IPS-18a (cell line): ENCODE data around the gene KIF5B.
"Not testable (repeated sequence)": the region's sequence is repeated elsewhere in the genome, so short reads cannot be mapped to it uniquely, and the experiment has no call there.

Experiments
- H3K27ac ChIP-seq: one replicate; pipeline ENCODE4 v1.5.1; 2013; ENCODE audit warnings: low read length
- H3K27me3 ChIP-seq: one replicate; pipeline ENCODE4 v1.6.1; 2013; ENCODE audit warnings: mild to moderate bottlenecking, low read length; ENCODE audit not compliant: control insufficient read depth, insufficient read depth
- H3K36me3 ChIP-seq: one replicate; pipeline ENCODE4 v1.6.1; 2013; ENCODE audit warnings: low read depth, low read length; ENCODE audit not compliant: control insufficient read depth
- H3K4me1 ChIP-seq: one replicate; pipeline ENCODE4 v1.6.1; 2013; ENCODE audit warnings: low read depth, low read length; ENCODE audit not compliant: control insufficient read depth
- H3K4me3 ChIP-seq: one replicate; pipeline ENCODE4 v1.5.1; 2013; ENCODE audit warnings: low read length
- H3K9ac ChIP-seq: one replicate; pipeline ENCODE4 v1.6.1; 2013; ENCODE audit warnings: mild to moderate bottlenecking, low read length, moderate library complexity
- H3K9me3 ChIP-seq: one replicate; pipeline ENCODE4 v1.6.1; 2013; ENCODE audit warnings: low read depth, low read length; ENCODE audit not compliant: control insufficient read depth

KIF5B gene

GRCh38 chr10:32055478-32056135 is 618 bp downstream of the KIF5B start:
- H3K9me3 ChIP-seq = no peaks in the 10 kb centered on the region
- H3K9ac ChIP-seq = peak overlapping the region; percentile 85
- H3K27ac ChIP-seq = peak overlapping the region; percentile 77
- H3K4me1 ChIP-seq = peaks cover 30% of the 10 kb centered on the region
- H3K4me3 ChIP-seq = peak overlapping the region; percentile 91
- H3K27me3 ChIP-seq = no peaks in the 10 kb centered on the region
- H3K36me3 ChIP-seq = no peaks in the 10 kb centered on the region

GRCh38 chr10:32054094-32054493 is 2.1 kb downstream of the KIF5B start:
- peak overlapping the region; percentile 85 for H3K9ac ChIP-seq
- H3K27ac ChIP-seq = no peak overlapping the region
- H3K4me1 ChIP-seq = peaks cover 44% of the 10 kb centered on the region
- no peaks in the 10 kb centered on the region for H3K9me3 ChIP-seq
- H3K4me3 ChIP-seq = peak overlapping the region; percentile 91
- H3K27me3 ChIP-seq = no peaks in the 10 kb centered on the region
- H3K36me3 ChIP-seq = no peaks in the 10 kb centered on the region

GRCh38 chr10:32053392-32053791 is 2.8 kb downstream of the KIF5B start:
- not testable (repeated sequence) for H3K27ac ChIP-seq, H3K36me3 ChIP-seq, H3K9me3 ChIP-seq, H3K27me3 ChIP-seq
- peaks cover 44% of the 10 kb centered on the region for H3K4me1 ChIP-seq
- peak overlapping the region; percentile 13 for H3K9ac ChIP-seq
- H3K4me3 ChIP-seq = peak overlapping the region; percentile 91

GRCh38 chr10:32051926-32052325 is 4.3 kb downstream of the KIF5B start:
- Histone ChIP-seq H3K4me1 (peaks cover 44% of the 10 kb centered on the region), H3K27ac (peak overlapping the region; percentile 51), H3K9ac (peak overlapping the region; percentile 3), H3K36me3 (peaks cover 15% of the 10 kb centered on the region), H3K9me3 (no peaks in the 10 kb centered on the region), H3K27me3 (no peaks in the 10 kb centered on the region), H3K4me3 (peak overlapping the region; percentile 91)

- Histone ChIP-seq H3K27me3 (no peaks in the 10 kb centered on the region), H3K36me3 (peaks cover 32% of the 10 kb centered on the region), H3K9ac (peak overlapping the region; percentile 6), H3K4me3 (no peak overlapping the region), H3K27ac (no peak overlapping the region), H3K9me3 (no peaks in the 10 kb centered on the region), H3K4me1 (peaks cover 44% of the 10 kb centered on the region)
Measured at GRCh38 chr10:32050177-32050576, 6.0 kb downstream of the KIF5B start.

- peaks cover 43% of the 10 kb centered on the region for H3K36me3 ChIP-seq
- no peaks in the 10 kb centered on the region for H3K9me3 ChIP-seq
- no peaks in the 10 kb centered on the region for H3K27me3 ChIP-seq
- no peak overlapping the region for H3K27ac ChIP-seq
- peaks cover 41% of the 10 kb centered on the region for H3K4me1 ChIP-seq
- H3K9ac ChIP-seq = no peak overlapping the region
- no peak overlapping the region for H3K4me3 ChIP-seq
Measured at GRCh38 chr10:32049113-32049512, 7.1 kb downstream of the KIF5B start.

GRCh38 chr10:32048282-32048681 is 7.9 kb downstream of the KIF5B start:
- no peaks in the 10 kb centered on the region for H3K9me3 ChIP-seq
- peaks cover 51% of the 10 kb centered on the region for H3K36me3 ChIP-seq
- no peaks in the 10 kb centered on the region for H3K27me3 ChIP-seq
- no peak overlapping the region for H3K9ac ChIP-seq
- H3K4me3 ChIP-seq = no peak overlapping the region
- H3K4me1 ChIP-seq = peaks cover 37% of the 10 kb centered on the region
- no peak overlapping the region for H3K27ac ChIP-seq

- peaks cover 53% of the 10 kb centered on the region for H3K36me3 ChIP-seq
- peaks cover 33% of the 10 kb centered on the region for H3K4me1 ChIP-seq
- no peak overlapping the region for H3K9ac ChIP-seq
- no peaks in the 10 kb centered on the region for H3K27me3 ChIP-seq
- H3K4me3 ChIP-seq = no peak overlapping the region
- no peak overlapping the region for H3K27ac ChIP-seq
- no peaks in the 10 kb centered on the region for H3K9me3 ChIP-seq
Measured at GRCh38 chr10:32047881-32048280, 8.3 kb downstream of the KIF5B start.

- H3K9ac ChIP-seq = no peak overlapping the region
- H3K9me3 ChIP-seq = no peaks in the 10 kb centered on the region
- peaks cover 62% of the 10 kb centered on the region for H3K36me3 ChIP-seq
- H3K4me3 ChIP-seq = no peak overlapping the region
- no peak overlapping the region for H3K27ac ChIP-seq
- peaks cover 17% of the 10 kb centered on the region for H3K4me1 ChIP-seq
- H3K27me3 ChIP-seq = no peaks in the 10 kb centered on the region
Measured at GRCh38 chr10:32046151-32046550, 10.1 kb downstream of the KIF5B start.

GRCh38 chr10:32042730-32043129 is 13.5 kb downstream of the KIF5B start:
- H3K27ac ChIP-seq, H3K4me3 ChIP-seq: not testable (repeated sequence)
- H3K36me3 ChIP-seq = peaks cover 82% of the 10 kb centered on the region

GRCh38 chr10:32041290-32042028 is 14.8 kb downstream of the KIF5B start:
- H3K27ac ChIP-seq = no peak overlapping the region
- no peaks in the 10 kb centered on the region for H3K9me3 ChIP-seq
- H3K36me3 ChIP-seq = peaks cover 81% of the 10 kb centered on the region

More at GRCh38 chr10:32042730-32043129, 13.5 kb downstream of the KIF5B start:
- H3K27me3 ChIP-seq, H3K9ac ChIP-seq, H3K9me3 ChIP-seq, H3K4me1 ChIP-seq: not testable (repeated sequence)

GRCh38 chr10:32039734-32040133 is 16.5 kb downstream of the KIF5B start:
- Histone ChIP-seq H3K4me1 (no peaks in the 10 kb centered on the region), H3K9me3 (no peaks in the 10 kb centered on the region), H3K27ac (no peak overlapping the region), H3K36me3 (peaks cover 80% of the 10 kb centered on the region), H3K27me3 (no peaks in the 10 kb centered on the region), H3K9ac (no peak overlapping the region), H3K4me3 (no peak overlapping the region)

More at GRCh38 chr10:32041290-32042028, 14.8 kb downstream of the KIF5B start:
- no peak overlapping the region for H3K4me3 ChIP-seq
- no peak overlapping the region for H3K9ac ChIP-seq
- H3K27me3 ChIP-seq = no peaks in the 10 kb centered on the region
- H3K4me1 ChIP-seq = no peaks in the 10 kb centered on the region
